Ovary (tissue), 9 donors: ENCODE results near the gene MEF2C. TPM values are rescaled to one million over a fixed set of nuclear protein-coding genes. Genes with fewer than 3 reads are reported as not detected.

Experiments
- DNase-seq, 5 donors: peaks; one replicate each; pipeline ENCODE4 v3.0.0-alpha.2; 2019 to 2020
- H3K27ac ChIP-seq, 2 donors: fragments of 200-600 bp; one replicate each; pipeline versions ENCODE4 v1.5.1 to v1.8.0; 2019 to 2022
- H3K27me3 ChIP-seq: fragments of 200-600 bp; one replicate; pipeline ENCODE4 v1.8.0; 2022
- H3K36me3 ChIP-seq: fragments of 200-600 bp; sonication (generic); one replicate; pipeline ENCODE4 v1.5.1; 2019
- H3K4me1 ChIP-seq: one replicate; pipeline ENCODE4 v1.8.1; 2013; ENCODE audit warnings: mild to moderate bottlenecking, moderate library complexity; ENCODE audit not compliant: insufficient read depth
- H3K4me3 ChIP-seq: fragments of 200-600 bp; sonication (generic); one replicate; pipeline ENCODE4 v1.5.1; 2017
- H3K9me3 ChIP-seq, 2 donors: fragments of 200-600 bp in 1 of 2; sonication (generic) in 1 of 2; one replicate each; pipeline versions ENCODE4 v1.5.1 to v1.8.1; 2013 to 2019; ENCODE audit warnings: mild to moderate bottlenecking in 1 of 2, moderate library complexity in 1 of 2
- EP300 ChIP-seq: sonication (generic); formaldehyde crosslinking; IDR thresholded peaks from one replicate; pipeline ENCODE4 v1.6.1; 2017; ENCODE audit warnings: antibody characterized with exemption
- POLR2A ChIP-seq: fragments of 450-650 bp; IDR thresholded peaks from one replicate; pipeline ENCODE4 v1.6.1; 2017; ENCODE audit warnings: antibody characterized with exemption, mild to moderate bottlenecking, moderate library complexity
- WGBS, 3 donors: extraction: QIAGEN DNeasy Blood & Tissue Kit in 1 of 3; methylation state at CpG; one replicate each; pipeline versions ENCODE4 v1.1.5 to v1.1.7; 2013 to 2017; 5-methylcytosine and 5-hydroxymethylcytosine counted together
- intact Hi-C, 4 donors: fragments of 100-400 bp; cut with DNase I; formaldehyde crosslinking; loops; one replicate each; pipeline versions ENCODE4 v1.11.0 to v1.15.1; 2022 to 2023
- polyA plus RNA-seq, 2 donors: library from polyadenylated mRNA; stranded (reverse); fragments of 200-250 nt in 1 of 2; fragments of 350-450 nt in 1 of 2; fragmentation: Illumina TruSeq in 1 of 2; extraction: RNeasy Lipid Tissue Mini Kit (QIAGEN cat#74804) in 1 of 2; gene quantifications; one replicate each; pipeline ENCODE4 v1.2.3, GENCODE V29; 2013 to 2014
- total RNA-seq, 7 donors: library from RNA; depleted of rRNA in 2 of 7; stranded (reverse); fragments of >200 nt in 2 of 7; fragmentation: NEBNext Ultra II Directional in 3 of 7; extraction: Animal tissue kit (Norgen Biotek cat#: 25700) in 3 of 7; gene quantifications; one replicate each; pipeline versions ENCODE4 v1.1.0 to v1.2.4, GENCODE V29; 2016 to 2023
- TF ChIP-seq, protein P1 (sequence below), 3 donors: fragments of 450-650 bp in 2 of 3; fragments of 200-600 bp in 1 of 3; IDR thresholded peaks; one replicate each; pipeline versions ENCODE4 v1.5.1 to v1.8.0; 2016 to 2022; ENCODE audit warnings: antibody characterized with exemption in 3 of 3, mild to moderate bottlenecking in 1 of 3
- donor health status: DM: no; HTN: no; CAD: no; lungs with moderate emphysema.
- donor health status: DM: no; HTN: no; CAD: no.
- donor health status: Bipolar disorder and iron deficiency.
- donor health status: DM: yes; HTN: yes; CAD: no.
- donor health status: DM: no; HTN: no; CAD: no.
- donor health status: DM: yes; HTN: yes; CAD: no.

The MEF2C gene
- total and polyA plus RNA-seq, 9 donors = 27.2 to 91.4 (median 73.8) TPM

DNA sequence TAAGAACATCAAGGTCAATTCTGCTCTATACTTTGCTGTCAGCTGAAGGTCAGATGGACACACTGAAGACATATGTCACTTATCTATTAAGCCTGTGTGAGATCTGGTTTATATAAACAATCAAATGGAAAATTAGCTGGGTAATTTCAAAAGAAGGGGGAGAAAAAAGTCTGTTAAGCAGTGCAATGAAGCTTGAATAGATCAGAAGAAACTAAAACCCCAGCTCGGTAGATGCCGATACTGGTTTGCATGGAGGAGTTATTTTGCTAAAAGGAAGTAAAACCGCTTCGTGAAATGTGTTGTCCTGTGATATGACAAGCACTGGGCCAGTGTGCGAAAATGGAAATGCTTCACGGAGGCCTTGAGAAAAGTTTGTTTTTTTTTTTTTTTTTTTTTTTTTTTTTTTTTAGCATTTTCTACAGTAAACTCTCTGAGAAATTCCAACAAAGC, 148.8 kb downstream of the MEF2C start:
- H3K36me3 ChIP-seq = no peaks in the 10 kb centered on the region
- H3K4me3 ChIP-seq = no peak overlapping the region
- no peaks in the 10 kb centered on the region for H3K27me3 ChIP-seq
- WGBS, 3 donors = 2 to 25% (median 4%) methylated on average over 6 of the region's 6 CpGs
- TF ChIP-seq POLR2A = no peak
- peaks cover 6% of the 10 kb centered on the region for H3K4me1 ChIP-seq
- DNase-seq = peak in 3 of 5 donors; percentile 34 to 63 (median 54)
- intact Hi-C loops = loop anchor here in 2 of 4 donors (5.0 to 10.0 kb wide), 3 partner anchors 151 to 211 kb away; partner anchors contain the start of gene MEF2C (in 1 of the 2)
- no peaks in the 10 kb centered on the region for H3K9me3 ChIP-seq
- peak overlapping the region in 1 of 2 donors; percentile 76 for H3K27ac ChIP-seq

DNA sequence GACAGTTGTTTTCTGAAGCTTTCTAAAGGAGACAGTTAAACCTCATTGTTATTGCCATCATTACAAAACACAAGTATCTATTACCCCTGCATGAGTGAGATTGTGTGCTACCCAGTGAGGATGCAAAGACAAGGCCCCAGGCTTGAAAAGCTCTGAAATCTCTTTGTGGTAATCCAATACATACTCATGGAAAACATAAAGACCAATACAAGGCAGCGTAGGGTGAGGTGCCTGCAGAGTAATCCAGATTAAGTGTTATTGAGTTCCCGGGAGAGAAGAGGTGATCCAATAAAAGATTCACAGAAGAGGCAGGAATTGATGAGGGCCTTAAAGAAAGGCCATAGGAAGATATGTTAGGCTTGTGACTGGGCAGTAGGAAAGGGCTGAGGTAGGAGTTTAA, 150.1 kb downstream of the MEF2C start:
- no peaks in the 10 kb centered on the region for H3K36me3 ChIP-seq
- peak overlapping the region in 1 of 2 donors; percentile 5 for H3K27ac ChIP-seq
- no peaks in the 10 kb centered on the region for H3K9me3 ChIP-seq
- H3K4me1 ChIP-seq = peaks cover 6% of the 10 kb centered on the region
- DNase-seq = no peak
- no peak for TF ChIP-seq POLR2A
- TF ChIP-seq, protein P1, sequence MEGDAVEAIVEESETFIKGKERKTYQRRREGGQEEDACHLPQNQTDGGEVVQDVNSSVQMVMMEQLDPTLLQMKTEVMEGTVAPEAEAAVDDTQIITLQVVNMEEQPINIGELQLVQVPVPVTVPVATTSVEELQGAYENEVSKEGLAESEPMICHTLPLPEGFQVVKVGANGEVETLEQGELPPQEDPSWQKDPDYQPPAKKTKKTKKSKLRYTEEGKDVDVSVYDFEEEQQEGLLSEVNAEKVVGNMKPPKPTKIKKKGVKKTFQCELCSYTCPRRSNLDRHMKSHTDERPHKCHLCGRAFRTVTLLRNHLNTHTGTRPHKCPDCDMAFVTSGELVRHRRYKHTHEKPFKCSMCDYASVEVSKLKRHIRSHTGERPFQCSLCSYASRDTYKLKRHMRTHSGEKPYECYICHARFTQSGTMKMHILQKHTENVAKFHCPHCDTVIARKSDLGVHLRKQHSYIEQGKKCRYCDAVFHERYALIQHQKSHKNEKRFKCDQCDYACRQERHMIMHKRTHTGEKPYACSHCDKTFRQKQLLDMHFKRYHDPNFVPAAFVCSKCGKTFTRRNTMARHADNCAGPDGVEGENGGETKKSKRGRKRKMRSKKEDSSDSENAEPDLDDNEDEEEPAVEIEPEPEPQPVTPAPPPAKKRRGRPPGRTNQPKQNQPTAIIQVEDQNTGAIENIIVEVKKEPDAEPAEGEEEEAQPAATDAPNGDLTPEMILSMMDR (IDR thresholded peaks at IDR 0.05) = no peak
- TF ChIP-seq EP300 = no peak
- intact Hi-C loops = loop anchor here in 2 of 4 donors (5.0 to 10.0 kb wide), 3 partner anchors 152 to 212 kb away; partner anchors contain the start of gene MEF2C (in 1 of the 2)
- 93 to 96% (median 93%) methylated on average over 2 of the region's 2 CpGs for WGBS, 3 donors
- H3K4me3 ChIP-seq = no peak overlapping the region
- no peaks in the 10 kb centered on the region for H3K27me3 ChIP-seq

DNA sequence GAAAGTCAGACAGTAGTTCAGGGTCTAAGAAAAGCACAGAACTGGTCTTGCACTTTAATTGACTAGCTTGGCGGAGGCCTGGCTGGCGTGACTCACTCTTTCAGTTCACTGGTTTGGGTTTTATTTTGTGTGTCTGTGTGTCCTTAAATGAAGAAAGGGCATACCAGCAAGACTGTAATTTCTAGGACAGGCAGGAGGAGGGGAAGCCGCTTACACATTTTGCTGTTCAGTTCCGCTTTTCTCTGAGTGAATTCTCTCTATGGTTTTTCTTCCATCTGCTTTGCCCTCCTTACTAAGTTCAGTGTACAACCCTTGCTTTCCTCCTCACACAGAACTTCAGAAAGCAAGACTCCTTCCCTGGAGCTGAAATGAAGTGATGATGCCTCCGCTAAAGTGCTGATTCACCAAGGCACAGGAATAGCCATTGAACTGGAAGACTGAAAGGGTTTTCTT, 150.8 kb downstream of the MEF2C start:
- intact Hi-C loops = loop anchor here in 2 of 4 donors (5.0 to 10.0 kb wide), 3 partner anchors 153 to 213 kb away; partner anchors contain the start of gene MEF2C (in 1 of the 2)
- Histone ChIP-seq H3K27me3 (no peaks in the 10 kb centered on the region), H3K27ac (peak overlapping the region in 1 of 2 donors; percentile 5), H3K4me3 (no peak overlapping the region), H3K4me1 (peaks cover 6% of the 10 kb centered on the region), H3K9me3 (no peaks in the 10 kb centered on the region), H3K36me3 (no peaks in the 10 kb centered on the region)
- DNase-seq = peak in 2 of 5 donors; percentile 34 to 38
- WGBS, 3 donors = 73 to 88% (median 87%) methylated on average over 5 of the region's 5 CpGs
- TF ChIP-seq POLR2A (no peak), EP300 (no peak)
- TF ChIP-seq, protein P1 (IDR thresholded peaks at IDR 0.05) = no peak

DNA sequence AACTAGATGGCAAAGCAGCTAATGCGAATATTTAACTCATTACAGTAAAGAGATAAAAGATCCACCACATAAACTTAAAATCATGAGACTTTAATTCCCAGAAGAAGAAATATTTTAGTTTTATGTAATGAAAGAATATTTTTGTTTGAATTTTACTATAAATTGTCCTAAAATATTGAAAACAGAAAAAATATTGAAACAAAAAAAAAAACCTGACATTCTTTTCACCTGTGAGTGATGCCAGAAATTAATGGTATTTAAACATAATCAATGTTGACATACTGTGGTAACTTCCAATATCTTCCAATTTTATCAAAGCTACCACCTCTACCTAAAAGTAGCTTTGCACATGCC, 153.2 kb downstream of the MEF2C start:
- intact Hi-C loops = loop anchor here in 2 of 4 donors (5.0 to 10.0 kb wide), 4 partner anchors 155 to 1535 kb away; partner anchors contain the start of gene MEF2C (in 1 of the 2)
- no peaks in the 10 kb centered on the region for H3K36me3 ChIP-seq
- no peak overlapping the region for H3K4me3 ChIP-seq

More for the DNA sequence above, 153.2 kb downstream of the MEF2C start:
- 4 to 9% (median 6%) methylated on average over 1 of the region's 1 CpG for WGBS, 3 donors
- DNase-seq = no peak
- H3K27ac ChIP-seq = peak overlapping the region in 1 of 2 donors; percentile 40
- no peaks in the 10 kb centered on the region for H3K27me3 ChIP-seq
- H3K9me3 ChIP-seq = no peaks in the 10 kb centered on the region
- TF ChIP-seq EP300 (no peak), POLR2A (no peak)
- TF ChIP-seq, protein P1 (IDR thresholded peaks at IDR 0.05) = no peak
- H3K4me1 ChIP-seq = peaks cover 3% of the 10 kb centered on the region
